ENCODE measurements around the gene AGBL2.
"Not testable (repeated sequence)": the region's sequence is repeated elsewhere in the genome, so short reads cannot be mapped to it uniquely, and the experiment has no call there.

AGBL2 gene

DNA sequence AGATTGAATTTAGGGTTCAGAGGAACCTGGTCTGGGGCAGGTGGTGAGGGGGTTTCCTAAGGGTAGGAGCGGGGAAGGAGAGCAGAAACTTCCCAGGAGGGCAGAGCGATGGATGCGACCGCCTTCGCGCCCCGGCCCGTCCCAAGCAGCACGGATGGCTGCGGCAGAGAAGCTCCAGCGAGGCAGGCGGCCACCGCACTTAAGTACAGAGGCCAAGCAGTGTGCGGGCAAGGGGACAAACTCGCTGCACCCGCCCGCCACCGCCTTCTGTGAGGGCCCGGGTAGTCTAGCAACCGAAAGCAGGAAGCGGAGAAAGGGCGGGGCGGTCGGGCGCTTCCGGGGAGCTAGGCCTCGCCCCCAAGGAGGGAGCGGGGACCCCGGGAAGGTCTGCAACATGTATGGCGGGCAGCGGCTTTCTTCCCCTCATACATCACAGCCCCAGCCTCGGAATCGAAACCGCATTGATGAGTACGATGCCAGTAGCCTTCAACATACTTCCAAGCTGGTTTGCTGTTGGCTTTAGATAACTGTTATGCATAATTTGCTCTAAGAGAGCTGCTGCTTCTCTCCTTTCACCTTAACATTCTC lies at the start of gene AGBL2:
TSS of gene AGBL2 (minus strand) at position 288 of the 588 bp plus-strand sequence. CDS start 719 bp downstream, outside the sequence.
- no peak for DNase-seq

DNA sequence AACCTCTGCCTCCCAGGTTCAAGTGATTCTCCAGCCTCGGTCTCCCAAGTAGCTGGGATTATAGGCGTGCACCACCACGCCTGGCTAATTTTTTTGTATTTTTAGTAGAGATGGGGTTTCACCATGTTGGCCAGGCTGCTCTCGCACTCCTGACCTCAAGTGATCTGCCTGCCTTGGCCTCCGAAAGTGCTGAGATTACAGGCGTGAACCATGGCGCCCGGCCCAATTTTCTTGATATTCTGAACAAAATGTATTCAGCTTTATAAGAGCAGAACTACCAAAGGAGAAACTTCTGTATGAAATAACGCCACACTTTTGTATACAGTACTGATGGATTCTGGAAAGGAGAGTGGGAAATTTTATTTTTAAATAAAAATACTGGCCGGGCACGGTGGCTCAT lies 44.1 kb upstream of the AGBL2 start:
- not testable (repeated sequence) for DNase-seq

- no peak for DNase-seq
These were observed 41.0 kb upstream of the AGBL2 start for GRCh38 chr11:47756208-47756607.

- no peak for DNase-seq
These were observed 35.6 kb upstream of the AGBL2 start for GRCh38 chr11:47750725-47751124.

DNA sequence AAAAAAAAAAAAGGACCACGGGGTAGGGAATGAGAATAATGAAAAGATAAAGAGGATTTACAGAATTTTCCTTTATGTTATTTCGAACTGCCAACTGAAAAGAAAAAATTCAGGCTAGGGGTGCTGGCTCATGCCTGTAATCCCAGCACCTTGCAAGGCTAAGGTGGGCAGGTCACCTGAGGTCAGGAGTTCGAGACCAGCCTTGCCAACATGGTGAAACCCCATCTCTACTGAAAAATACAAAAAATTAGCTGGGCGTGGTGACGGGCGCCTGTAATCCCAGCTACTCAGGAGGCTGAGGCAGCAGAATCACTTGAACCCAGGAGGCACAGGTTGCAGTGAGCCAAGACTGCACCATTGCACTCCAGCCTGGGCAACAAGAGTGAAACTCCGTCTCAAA lies 27.3 kb upstream of the AGBL2 start:
- DNase-seq, result not testable (repeated sequence)

GRCh38 chr11:47737817-47738216 lies 22.6 kb upstream of the AGBL2 start:
- DNase-seq, result not testable (repeated sequence)

DNA sequence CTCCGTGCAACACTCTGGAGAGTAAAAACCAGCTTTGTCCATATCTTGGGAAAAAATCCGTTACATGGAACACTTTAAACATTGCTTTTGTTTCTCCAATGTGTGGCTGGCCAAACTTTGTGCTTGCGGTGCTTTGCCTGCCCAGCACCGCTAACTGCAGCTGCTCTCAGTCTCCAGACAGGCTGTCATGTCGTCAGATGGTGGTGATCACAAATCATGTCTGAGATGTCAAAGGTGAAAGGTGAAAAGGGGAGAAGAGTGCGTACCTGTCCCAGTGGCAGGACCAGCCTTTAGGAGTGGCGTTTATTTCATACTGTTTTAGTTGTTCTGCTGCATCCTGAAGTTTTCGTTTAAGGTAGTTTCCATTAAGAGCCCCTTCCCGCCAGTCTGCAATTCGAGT lies 17.1 kb upstream of the AGBL2 start:
- no peak for DNase-seq

DNA sequence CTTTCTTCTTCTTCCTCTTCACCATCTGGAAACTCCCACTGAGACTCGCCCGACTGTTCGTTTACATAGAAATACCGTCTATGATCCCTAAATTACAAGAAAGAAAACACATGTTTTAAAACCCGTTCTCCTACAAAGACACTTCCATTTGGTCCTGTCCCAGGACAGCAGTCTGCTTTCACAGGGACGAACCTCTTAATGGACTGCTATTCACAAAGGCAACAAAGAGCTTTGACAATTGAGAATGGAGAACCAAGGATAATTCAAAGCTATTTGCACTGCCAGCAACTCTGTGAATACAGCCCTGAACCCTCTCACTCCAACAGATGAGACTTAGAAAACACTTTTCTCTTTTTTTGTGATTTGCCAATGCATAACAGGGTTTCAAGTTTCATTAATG lies 16.3 kb upstream of the AGBL2 start:
- DNase-seq, result no peak

GRCh38 chr11:47726878-47727514 lies 11.8 kb upstream of the AGBL2 start:
- DNase-seq, result no peak

DNA sequence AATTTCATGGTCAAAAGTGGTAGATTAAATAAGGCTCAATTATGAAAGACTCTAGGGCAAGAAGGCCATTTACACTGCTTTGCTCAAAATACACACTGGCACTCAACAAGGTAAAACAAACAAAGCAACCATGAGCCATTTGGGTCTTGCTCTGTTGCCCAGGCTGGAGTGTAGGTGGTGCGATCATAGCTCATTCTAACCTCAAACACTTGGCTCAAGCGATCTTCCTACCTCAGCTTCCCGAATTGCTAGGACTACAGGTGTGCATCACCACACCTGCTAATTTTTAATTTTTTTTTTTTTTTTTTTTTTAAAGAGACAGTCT lies 10.9 kb upstream of the AGBL2 start:
- DNase-seq, result no peak

GRCh38 chr11:47725442-47726117 lies 10.4 kb upstream of the AGBL2 start:
- no peak for DNase-seq

GRCh38 chr11:47724041-47724729 lies 9.0 kb upstream of the AGBL2 start:
- DNase-seq, result no peak

DNA sequence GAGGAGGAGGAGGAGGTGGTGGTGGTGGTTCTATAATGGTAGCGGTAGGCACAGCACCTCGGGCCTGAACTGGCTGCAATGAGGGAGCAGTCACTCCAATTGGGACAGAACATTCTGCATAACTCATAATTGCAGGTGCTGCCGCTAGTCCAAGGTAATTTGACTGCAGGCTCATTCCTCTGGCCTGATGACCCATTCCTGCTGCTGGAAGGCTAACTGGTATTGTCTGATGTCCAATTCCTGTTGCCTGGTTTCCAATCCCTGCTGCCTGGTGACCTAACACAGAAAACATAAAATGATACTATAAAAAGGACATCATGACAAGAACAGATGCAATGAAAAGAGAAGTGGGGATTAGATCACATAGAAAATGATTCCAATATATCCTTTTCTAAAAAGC lies 7.9 kb upstream of the AGBL2 start:
- no peak for DNase-seq

- no peak for DNase-seq
These were observed 5.5 kb upstream of the AGBL2 start for GRCh38 chr11:47720651-47721050.

DNA sequence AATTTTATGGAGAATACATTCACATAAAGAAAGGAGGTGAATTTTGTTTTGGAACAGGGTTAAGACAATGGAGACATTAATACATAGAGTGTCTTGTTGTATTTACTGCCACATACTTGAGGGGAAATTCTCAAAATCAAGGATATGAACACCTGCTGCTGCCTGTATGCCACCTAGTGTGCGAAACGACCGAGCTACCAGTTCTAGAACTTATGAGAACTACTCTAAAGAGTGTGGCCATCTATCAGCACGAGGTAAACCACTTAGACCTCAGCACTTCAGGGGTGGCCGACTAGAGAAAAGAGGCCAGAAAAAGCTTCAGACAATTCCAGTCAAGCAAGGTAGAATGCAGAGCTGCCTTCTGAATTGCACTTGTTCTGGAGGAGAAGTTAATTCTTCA lies 1.5 kb upstream of the AGBL2 start:
- DNase-seq, result no peak

- DNase-seq, result no peak
These were observed 551 bp downstream of the AGBL2 start for GRCh38 chr11:47714554-47715081.

DNA sequence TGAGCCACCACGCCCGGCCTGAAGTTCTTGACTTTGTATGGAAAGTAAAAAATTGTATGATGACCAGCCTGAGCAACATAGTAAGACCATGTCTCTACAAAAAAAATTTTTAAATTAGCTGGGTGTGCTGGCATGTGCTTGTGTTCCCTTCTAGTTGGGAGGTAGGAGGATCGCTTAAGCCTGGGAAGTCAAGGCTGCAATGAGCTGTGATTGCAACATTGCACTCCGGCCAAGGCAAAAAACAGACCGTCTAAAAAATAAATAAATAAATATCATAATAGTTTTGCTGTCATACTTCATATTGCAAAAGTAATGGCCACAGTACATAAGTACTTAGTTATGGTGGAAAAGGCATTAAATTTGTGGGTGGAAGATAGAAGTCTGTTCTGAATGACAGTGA lies 3.4 kb downstream of the AGBL2 start:
- DNase-seq, result no peak

- no peak for DNase-seq
These were observed 3.9 kb downstream of the AGBL2 start for GRCh38 chr11:47711225-47711624.

DNA sequence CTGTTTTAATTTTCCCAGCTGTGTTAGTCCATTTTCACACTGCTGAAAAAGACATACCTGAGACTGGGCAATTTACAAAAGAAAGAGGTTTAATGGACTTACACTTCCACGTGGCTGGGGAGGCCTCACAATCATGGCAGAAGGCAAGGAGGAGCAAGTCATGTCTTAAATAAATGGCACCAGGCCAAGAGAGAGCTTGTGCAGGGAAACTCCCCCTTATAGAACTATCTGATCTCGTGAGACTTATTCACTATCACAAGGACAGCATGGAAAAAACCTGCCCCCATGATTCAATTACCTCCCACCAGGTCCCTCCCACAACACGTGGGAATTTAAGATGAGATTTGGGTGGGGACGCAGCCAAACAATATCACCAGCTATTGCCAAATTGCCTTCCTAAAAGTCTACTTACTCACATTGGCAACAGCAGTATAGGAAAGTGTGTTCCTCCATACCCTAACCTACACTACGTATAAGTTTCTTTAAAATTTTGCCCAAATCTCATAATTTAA lies 7.8 kb downstream of the AGBL2 start:
- DNase-seq, result not testable (repeated sequence)

DNA sequence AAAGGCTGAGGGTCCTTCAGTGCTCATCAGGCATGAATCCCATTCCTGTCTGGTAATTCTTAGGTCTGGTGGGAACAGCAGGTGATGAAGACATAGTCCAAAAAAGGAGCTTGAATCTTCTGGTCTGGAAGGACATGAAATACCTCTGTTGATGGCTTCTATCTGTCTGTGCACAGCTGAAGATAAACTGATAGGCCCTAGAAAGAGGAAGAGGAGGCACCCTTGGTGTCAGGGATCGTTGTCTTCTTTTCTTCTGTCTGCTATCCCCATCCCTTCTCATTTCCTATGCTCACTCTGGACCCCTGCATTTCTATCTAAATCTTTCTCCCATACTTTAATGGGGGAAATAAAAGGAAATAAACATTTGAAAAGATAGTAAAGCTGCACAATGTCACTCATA lies 9.4 kb downstream of the AGBL2 start:
- DNase-seq, result no peak

DNA sequence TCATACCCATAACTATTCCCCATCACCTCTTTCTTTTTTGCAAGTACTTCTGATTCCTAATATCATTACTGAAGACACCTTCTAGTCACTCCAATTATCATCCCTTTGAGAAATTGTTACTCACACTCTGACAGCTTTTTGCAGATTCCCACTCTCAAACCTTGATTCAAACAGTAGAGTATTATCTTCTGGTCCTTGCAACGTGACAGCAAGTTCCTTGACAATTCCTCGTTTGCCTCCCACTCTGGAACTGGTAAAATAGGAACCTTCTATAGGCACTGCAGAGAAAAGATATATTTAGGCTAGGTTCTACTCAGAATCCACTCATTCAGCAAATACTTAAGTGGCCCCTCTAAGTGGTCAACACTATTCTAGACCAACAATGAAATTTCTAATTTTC lies 23.2 kb downstream of the AGBL2 start:
- no peak for DNase-seq

DNA sequence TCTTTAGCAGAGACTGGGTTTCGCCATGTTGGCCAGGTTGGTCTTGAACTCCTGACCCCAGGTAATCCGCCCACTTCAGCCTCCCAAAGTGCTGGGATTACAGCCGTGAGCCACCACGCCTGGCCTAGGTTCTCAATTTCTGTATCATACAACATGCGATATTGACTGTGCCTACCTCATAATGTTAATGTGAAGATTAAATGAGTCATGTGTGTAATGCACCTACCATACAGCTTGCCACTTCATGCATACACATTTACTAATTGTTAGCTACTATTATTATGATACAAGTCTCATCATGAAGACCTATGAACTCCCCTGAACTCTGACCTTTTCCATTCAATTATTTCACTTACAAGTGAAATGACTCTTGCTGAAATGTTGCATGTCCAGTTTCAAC lies 25.7 kb downstream of the AGBL2 start:
- DNase-seq, result no peak

DNA sequence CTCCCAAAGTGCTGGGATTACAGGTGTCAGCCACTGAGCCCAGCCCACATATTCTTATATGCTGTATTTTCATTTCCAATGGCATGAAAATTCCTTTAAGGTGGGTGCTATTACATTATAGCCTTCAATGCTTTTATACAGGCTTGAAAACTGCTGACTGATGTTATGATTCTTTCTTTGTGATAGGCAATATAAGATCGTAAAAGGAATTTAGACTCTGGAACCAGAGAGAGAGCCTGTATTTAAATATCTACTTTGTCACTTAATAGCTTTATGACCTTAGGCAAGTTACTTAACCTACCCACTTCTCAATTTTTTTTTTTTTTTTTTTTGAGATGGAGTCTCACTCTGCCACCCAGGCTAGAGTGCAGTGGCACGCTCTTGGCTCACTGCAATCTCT lies 26.2 kb downstream of the AGBL2 start:
- DNase-seq, result no peak

GRCh38 chr11:47688111-47688510 lies 27.1 kb downstream of the AGBL2 start:
- no peak for DNase-seq

All from NCI-H2081 treated with DMSO at 0.1 percent for 48 hours (cell line).